Choroid plexus epithelial cell (primary cell): ENCODE data around the gene RGS6.

Source experiments
- DNase-seq: peaks from one replicate; pipeline ENCODE4 v3.0.0-alpha.2; 2010; ENCODE audit warnings: low read depth
- H3K4me3 ChIP-seq: 2 replicates; pipeline ENCODE4 v1.5.1; 2011; ENCODE audit warnings: low read depth, mild to moderate bottlenecking, control low read depth, low read length, moderate library complexity
- CTCF ChIP-seq: conservative IDR thresholded peaks from 2 replicates; pipeline ENCODE4 v1.5.1; 2011; ENCODE audit warnings: low read depth, mild to moderate bottlenecking, control low read depth, inconsistent platforms, low read length, moderate library complexity

The RGS6 gene

DNA sequence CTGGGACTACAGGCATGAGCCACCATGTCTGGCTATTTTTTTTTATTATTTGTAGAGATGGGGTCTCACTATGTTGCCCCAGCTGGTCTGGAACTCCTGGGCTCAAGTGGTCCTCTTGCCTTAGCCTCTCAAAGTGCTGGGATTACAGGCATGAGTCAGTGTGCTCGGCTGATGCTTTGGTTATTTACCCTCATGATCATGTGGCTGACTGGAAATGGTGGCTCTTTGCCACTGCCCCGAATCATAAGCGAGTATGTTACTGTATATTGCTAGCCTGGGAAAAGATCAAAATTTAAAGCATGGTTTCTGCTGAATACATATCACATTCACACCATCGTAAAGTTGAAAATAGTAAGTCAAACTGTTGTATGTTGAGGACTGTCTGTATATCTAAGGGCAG, 101.1 kb downstream of the RGS6 start:
- TF ChIP-seq CTCF, result no peak
- H3K4me3 ChIP-seq, result no peak overlapping the region
- DNase-seq, result no peak

DNA sequence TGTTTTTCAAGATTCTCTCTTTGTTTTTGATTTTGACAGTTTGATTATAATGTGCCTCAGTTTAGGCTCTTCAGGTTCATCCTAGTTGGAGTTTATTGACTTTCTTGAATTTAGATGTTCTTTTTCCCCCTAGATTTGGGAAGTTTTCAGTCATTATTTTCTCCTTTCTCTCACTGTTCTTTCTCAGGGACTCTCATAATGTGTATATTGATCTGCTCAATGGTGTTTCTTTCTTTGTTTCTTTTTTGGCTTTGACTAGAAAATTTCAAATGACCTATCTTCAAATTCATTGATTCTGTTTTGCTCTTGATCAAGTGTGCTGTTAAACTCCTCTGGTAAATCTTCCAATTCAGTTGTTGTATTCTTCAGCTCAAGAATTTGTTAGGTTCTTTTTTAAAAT, 108.3 kb downstream of the RGS6 start:
- H3K4me3 ChIP-seq, result no peak overlapping the region
- DNase-seq, result no peak
- TF ChIP-seq CTCF, result no peak

- H3K4me3 ChIP-seq, result no peak overlapping the region
- TF ChIP-seq CTCF, result no peak
- no peak for DNase-seq
Measured at GRCh38 chr14:72045271-72045670, 113.0 kb downstream of the RGS6 start.

- H3K4me3 ChIP-seq, result no peak overlapping the region
- TF ChIP-seq CTCF, result no peak
- no peak for DNase-seq
Measured at GRCh38 chr14:72045885-72046284, 113.7 kb downstream of the RGS6 start.

DNA sequence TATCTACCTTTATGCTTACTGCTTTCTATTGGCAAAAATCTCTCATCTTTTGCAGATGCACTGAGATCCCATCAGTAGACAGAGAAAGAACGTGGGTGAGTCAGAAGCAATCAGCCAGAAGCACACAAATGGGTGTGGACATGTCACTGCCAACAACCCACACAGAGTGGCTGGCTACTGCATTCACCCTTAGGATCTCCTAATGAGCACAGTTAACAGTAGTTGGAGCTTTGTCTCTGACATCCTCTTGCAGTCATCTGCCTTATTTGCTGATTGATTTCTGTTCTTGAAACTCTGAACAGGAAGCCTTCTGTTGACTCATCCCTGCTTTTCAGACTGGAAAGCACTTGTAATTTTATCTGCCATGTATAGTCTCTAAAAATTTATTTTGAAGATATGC, 117.2 kb downstream of the RGS6 start:
- TF ChIP-seq CTCF, result no peak
- no peak for DNase-seq
- H3K4me3 ChIP-seq, result no peak overlapping the region

- H3K4me3 ChIP-seq, result no peak overlapping the region
- DNase-seq, result no peak
- no peak for TF ChIP-seq CTCF
Measured at GRCh38 chr14:72052356-72052755, 120.1 kb downstream of the RGS6 start.

- no peak for DNase-seq
- H3K4me3 ChIP-seq, result no peak overlapping the region
- TF ChIP-seq CTCF, result no peak
Measured at GRCh38 chr14:72053651-72054050, 121.4 kb downstream of the RGS6 start.
